HG03060 (cell line): ENCODE data around the gene SMYD3.
A peak's percentile ranks its signal among the peaks of the same experiment; 100 is the strongest.

Experiments
- ATAC-seq: cut with Tn5 transposase; IDR thresholded peaks from one replicate; pipeline ENCODE4 v1.9.1; 2021; ENCODE audit warnings: low read depth, moderate number of reproducible peaks; ENCODE audit not compliant: unreplicated experiment

SMYD3 gene

DNA sequence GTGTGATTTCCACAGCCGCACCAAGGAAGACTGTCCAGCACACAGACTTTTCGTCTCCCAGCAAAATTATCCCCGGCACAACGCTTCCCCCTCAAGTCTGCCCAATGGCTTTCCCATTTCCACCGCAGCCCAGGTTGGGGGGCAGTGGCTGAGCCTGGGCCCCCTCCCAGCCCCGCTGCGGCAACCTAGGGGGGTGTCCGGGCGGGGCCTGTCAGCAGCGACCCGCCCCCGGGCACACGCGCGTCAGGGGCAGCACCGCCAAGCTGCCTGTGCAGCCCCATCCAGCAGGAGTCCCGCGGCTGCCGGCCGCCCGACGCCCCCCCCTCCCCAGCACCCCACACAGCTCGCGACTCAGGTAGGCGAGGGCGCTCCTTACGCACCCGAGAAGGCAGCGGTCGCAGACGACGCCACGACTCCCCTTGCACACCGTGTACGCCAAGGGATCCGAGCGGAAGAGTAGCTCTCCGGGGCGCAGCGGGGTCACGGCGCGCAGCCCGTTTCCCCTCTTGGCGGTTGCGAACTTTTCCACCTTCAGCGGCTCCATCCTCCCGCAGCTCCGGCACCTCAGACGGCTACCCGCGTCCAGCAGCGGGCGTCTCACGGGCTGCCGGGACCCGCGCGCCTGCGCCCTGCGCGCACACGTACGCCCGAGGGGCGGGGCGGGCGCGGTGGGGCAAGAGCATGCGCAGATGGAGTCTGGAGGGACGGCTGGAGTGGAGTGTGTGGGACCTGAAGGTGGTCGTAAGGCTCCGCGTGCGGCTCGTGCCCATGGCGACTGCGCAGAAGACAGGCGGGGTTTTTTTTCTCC lies at the start of gene SMYD3:
Gene SMYD3, minus strand, starts transcription at position 606 of the 808 bp plus-strand sequence.
- peak; percentile 78 for ATAC-seq

DNA sequence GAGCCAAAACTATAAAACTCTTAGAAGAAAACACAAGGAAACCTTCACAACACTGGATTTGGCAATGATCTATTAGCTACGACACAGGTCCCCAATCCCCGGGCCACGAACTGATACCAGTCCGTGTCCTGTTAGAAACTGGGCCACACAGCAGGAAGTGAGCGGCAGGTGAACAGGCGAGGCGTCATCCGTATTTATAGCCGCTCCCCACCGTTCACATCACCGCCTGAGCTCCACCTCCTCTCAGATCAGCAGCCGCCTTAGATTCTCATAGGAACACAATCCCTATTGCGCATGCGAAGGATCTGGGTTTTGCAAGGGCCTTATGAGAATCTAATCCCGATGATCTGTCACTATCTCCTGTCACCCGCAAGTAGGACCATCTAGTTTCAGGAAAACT lies 47.1 kb upstream of the SMYD3 start:
- ATAC-seq = no peak

DNA sequence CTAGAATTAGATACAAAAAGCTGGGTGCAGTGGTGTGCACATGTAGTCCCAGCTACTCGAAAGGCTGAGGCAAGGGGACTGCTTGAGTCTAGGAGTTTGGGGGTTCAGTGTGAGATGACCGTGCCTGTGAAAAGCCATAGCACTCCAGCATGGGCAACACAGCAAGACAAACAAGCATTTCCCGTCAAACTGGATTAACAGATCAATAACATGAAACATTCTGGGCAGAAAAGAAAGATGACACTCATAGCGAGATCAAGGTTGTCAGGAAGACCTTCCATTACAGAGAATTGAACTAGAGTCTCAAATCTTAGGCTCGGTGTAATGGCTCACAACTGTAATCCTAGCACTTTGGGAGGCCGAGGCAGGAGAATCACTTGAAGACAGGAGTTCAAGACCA lies 45.0 kb upstream of the SMYD3 start:
- no peak for ATAC-seq

DNA sequence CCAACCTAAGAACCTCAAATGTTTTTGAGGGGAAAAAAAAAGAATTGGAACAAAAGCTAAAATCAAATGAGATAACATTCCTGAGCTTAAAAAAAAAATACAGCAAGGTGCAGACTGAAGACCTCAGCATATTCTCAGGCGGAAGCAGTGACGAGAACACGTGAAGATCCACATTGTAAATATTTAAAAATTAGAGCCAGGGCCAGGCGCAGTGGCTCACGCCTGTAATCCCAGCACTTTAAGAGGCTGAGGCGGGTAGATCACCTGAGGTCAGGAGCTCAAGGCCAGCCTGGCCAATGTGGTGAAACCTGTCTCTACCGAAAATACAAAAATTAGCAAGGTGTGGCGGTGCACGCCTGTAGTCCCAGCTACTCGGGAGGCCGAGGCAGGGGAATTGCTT lies 43.3 kb upstream of the SMYD3 start:
- ATAC-seq = no peak

- no peak for ATAC-seq
Observed at GRCh38 chr1:246549665-246550064, 42.6 kb upstream of the SMYD3 start.

DNA sequence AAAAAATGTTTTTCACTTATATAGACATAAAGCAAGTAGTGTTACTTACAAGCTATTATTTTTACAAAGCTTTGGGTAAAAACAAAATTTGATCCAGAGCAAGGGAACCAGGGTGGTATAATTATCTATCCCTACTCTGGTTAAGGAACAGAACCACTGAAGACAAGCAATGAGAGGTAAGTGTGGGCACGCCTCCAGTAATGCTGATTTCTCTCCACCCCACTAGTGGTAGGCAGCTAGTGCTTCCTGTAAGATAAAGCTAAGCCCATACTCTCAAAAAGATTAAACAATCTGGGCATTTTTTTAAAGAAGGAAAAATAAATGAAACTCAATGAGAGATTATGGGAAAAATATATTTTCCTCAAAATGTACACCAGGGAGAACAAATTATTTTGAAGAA lies 36.9 kb upstream of the SMYD3 start:
- ATAC-seq = no peak

GRCh38 chr1:246540738-246541491 lies 33.8 kb upstream of the SMYD3 start:
- no peak for ATAC-seq

DNA sequence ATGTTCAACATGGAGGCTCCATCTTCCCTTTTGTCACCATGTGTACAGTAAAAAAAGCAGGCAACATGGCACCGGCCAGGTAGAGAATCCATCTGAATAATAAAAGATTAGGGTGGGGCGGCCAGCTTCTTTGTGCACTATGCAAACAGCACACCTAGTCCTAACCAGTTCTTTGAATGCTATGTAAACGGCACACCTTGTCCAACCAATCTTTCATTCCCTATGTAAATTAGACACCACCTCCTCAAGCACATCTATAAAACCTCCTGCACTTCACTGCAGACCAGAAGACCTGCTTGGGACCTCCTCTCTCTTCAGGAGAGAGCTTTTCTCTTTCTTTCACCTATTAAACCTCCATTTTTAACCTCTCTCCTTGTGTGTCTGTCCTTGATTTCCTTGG lies 30.8 kb upstream of the SMYD3 start:
- no peak for ATAC-seq

- ATAC-seq = no peak
Observed at GRCh38 chr1:246537441-246537840, 30.4 kb upstream of the SMYD3 start.

DNA sequence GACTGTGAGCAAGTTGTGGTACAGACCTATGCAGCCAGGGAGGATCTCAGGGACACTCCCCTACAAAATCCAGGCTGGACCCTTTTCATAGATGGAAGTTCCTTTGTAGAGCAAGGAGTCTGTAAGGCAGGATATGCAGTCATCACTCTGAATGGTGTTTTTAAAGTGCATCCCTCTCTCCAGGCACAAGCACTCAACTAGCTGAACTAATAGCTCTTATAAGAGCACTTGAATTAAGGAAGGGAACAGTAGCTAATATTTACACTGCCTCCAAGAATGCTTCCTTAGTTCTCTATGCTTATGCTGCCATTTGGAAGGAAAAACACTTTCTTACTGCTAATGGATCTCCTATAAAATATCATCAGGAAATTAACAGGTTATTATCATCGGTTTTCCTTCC lies 27.0 kb upstream of the SMYD3 start:
- ATAC-seq = no peak

DNA sequence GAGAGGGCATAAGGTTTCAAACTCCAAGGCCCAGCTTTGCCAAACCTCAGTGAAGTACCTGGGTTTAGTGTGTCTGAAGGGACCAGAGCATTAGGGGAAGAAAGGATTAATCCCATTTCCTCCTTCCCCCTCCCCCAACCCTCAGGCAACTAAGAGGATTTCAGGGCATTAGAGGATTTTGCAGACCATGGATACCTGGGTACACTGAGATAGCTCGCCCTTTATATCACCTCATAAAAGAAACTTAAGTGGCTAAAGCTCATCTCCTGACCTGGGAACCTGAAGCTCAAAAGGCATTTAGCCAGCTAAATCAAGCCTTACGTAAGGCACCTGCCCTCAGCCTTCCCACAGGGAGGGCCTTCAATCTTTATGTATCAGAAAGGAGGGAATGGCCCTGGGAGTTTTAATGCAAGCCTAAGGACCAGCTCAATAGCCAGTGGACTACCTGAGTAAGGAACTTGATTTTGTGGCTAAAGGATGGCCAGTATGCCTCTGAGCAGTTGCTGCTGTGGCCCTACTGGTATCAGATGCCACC lies 26.4 kb upstream of the SMYD3 start:
- ATAC-seq = no peak

DNA sequence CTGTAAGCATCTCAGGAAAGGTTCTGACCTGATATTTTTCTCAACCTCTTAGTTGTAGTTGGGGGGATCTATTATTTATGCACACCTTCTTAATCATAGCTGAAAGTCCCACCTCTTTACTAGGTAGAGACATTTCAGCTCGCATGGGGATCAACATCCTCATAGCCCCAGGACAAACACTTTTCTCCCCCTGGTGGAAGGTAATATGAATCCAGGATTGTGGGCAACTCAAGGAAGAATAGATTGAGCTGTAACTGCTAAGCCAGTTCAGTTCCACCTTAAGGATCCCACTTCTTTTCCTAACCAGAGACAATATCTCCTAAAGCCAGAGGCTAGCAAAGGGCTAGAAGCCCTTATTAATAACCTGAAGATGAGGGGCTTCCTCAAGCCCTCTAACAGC lies 25.4 kb upstream of the SMYD3 start:
- no peak for ATAC-seq

DNA sequence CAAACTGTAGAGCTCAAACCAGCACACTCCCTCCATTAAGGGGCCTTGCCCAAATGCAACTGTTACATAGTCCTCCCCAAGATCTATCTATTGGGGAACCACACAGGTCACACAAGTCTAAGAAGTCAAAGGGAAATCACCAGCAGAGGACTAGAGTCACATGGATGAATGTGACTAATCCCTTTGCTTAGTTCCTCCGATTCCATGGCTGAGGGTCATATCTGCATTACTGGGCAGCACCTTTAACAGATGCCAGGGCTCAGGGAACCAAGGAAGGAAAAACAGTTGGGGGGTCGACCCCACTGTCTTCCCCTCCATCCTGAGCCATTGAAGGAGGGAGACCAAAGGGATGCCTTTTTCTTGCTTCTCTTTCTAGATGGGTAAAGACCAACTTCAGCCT lies 23.4 kb upstream of the SMYD3 start:
- ATAC-seq = no peak

- no peak for ATAC-seq
Observed at GRCh38 chr1:246528933-246529731, 22.1 kb upstream of the SMYD3 start.

DNA sequence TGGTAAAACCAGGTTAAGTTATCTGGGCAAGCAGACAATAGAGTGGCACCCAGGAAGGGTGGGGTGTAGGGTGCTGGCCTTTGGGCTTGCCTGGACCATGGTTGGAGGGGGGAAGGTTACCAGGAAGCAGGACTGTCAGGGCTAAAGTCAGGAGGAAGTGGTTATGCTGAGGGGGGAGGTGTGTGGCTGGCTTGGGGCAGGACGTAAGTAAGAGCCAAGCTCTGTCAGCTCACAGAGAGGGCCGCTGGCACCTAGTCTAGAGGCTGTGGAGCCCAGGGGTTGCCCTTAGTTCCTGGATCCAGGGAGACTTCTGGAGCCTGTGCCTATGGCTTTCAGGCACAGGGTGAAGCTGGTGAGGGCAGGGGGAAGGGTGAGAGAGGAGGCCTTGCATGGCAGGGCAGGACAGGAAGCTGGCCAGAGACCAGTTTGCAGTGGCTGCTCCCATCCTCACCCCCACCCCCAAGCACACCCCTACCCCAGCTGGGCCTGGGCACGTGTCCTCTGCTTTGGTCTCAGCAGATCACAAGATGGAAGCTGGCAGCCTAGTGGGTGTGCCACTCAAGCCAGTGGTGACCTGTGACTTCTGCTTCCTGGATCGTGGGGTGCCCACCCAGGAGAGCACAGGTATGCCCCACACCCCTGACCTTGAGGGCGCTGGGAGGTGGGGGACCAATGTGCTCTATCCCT lies 20.5 kb upstream of the SMYD3 start:
- no peak for ATAC-seq

- ATAC-seq = no peak
Observed at GRCh38 chr1:246526915-246527314, 19.8 kb upstream of the SMYD3 start.

GRCh38 chr1:246526380-246526779 lies 19.3 kb upstream of the SMYD3 start:
- no peak for ATAC-seq

GRCh38 chr1:246519514-246519913 lies 12.4 kb upstream of the SMYD3 start:
- no peak for ATAC-seq

DNA sequence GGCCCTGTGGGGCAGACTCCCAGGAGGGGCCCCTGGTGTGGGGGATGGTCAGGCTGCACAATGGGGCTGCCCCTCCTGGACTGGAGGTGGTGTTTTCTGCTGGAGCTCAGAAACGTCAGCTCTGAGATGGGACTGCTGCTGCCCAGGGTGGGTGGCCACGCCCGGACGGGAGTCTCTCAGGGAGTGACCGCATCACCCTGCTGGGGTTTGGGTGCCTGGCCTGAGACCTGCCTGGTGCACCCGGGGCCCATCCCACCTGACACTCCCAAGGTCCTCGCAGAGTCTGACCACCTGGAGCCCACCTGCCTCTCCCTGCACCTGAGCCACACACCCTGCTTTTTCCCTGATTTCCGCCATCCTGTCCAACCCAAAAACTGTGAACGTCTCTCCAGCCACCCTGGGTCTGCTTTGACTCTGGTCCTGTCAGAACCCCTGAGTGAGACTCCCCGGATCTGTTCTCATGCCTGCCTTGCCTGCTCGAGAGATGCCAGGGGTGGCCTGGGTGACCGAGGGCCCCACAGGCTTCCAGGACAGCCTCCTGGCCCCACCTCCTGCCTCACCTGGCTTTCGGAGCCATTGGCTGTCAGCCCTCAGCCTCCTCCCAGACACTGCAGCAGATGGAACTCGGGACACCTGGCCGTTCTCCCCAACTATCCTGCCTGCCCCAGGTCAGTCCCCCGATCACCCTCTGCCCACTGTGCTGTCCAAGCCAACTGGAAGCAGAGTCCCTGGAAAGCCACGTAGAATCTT lies 11.6 kb upstream of the SMYD3 start:
- ATAC-seq = no peak

DNA sequence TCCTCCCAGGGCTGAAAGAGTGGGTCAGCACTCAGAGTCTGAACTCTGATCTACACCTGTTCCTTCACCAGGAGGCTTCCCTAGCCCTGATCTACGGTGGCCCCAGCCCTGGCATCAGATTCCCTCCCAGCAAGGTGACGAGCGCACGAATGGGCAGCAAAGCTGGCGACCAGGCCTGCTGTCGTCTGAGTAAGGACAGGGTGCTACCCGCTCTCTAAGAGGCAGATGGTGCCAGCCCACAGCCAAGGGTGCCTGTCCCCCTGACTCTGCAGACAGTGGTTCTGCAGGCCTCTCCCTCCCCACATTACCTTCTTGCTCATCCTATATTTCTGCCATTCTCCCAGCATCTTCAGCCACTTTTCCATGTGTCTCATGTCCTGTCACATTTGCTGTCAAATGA lies 10.3 kb upstream of the SMYD3 start:
- no peak for ATAC-seq
